IPS-20b (cell line): ENCODE results near the gene DEDD.

ENCODE experiments used
- H3K27ac ChIP-seq: one replicate; pipeline ENCODE4 v1.5.1; 2013; ENCODE audit warnings: low read length
- H3K27me3 ChIP-seq: 2 replicates; pipeline ENCODE4 v1.6.1; 2013; ENCODE audit warnings: mild to moderate bottlenecking, low read length, inconsistent platforms; ENCODE audit not compliant: insufficient read depth
- H3K36me3 ChIP-seq: 2 replicates; pipeline ENCODE4 v1.6.1; 2013; ENCODE audit warnings: low read depth, mild to moderate bottlenecking, inconsistent platforms, low read length, moderate library complexity; ENCODE audit not compliant: insufficient read depth
- H3K4me1 ChIP-seq: 2 replicates; pipeline ENCODE4 v1.6.1; 2013; ENCODE audit warnings: mild to moderate bottlenecking, control low read depth, inconsistent platforms, low read length, moderate library complexity; ENCODE audit not compliant: insufficient read depth
- H3K4me3 ChIP-seq: 2 replicates; pipeline ENCODE4 v1.5.1; 2013; ENCODE audit warnings: mild to moderate bottlenecking, low read length, inconsistent platforms
- H3K9ac ChIP-seq: 2 replicates; pipeline ENCODE4 v1.6.1; 2013; ENCODE audit warnings: low read depth, mild to moderate bottlenecking, inconsistent platforms, low read length, moderate library complexity
- H3K9me3 ChIP-seq: 2 replicates; pipeline ENCODE4 v1.6.1; 2013; ENCODE audit warnings: mild to moderate bottlenecking, low read depth, low read length, inconsistent platforms; ENCODE audit not compliant: insufficient read depth

The DEDD gene

DNA sequence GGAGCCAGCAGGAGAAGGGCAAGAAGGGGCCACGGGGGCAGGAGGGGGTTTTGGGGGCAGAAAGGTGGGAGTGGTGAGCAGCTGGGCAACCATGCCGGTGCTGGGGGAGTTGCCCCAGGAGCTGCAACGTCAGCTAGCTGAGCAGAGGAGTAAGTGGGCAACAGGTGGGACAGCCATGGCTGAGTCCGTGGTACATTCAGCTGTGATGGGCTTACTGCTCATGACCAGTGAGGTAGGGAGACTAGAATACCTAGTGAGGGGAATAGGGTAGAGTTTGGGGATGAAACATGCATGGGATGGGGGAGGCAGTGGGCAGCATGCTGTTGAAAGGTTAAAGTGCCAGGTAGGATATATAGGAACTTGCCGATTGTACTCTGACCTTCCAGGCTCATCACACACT, 29.2 kb upstream of the DEDD start:
- Histone ChIP-seq H3K4me3 (no peak overlapping the region), H3K36me3 (peaks cover 56% of the 10 kb centered on the region), H3K9me3 (no peaks in the 10 kb centered on the region), H3K9ac (no peak overlapping the region), H3K4me1 (no peaks in the 10 kb centered on the region), H3K27ac (no peak overlapping the region), H3K27me3 (no peaks in the 10 kb centered on the region)

DNA sequence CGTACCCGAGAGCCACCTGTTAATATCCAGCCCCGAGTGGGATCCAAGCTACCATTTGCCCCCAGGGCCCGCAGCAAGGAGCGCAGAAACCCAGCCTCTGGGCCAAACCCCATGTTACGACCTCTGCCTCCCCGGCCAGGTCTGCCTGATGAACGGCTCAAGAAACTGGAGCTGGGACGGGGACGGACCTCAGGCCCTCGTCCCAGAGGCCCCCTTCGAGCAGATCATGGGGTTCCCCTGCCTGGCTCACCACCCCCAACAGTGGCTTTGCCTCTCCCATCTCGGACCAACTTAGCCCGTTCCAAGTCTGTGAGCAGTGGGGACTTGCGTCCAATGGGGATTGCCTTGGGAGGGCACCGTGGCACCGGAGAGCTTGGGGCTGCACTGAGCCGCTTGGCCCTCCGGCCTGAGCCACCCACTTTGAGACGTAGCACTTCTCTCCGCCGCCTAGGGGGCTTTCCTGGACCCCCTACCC, 28.2 kb upstream of the DEDD start:
- Histone ChIP-seq H3K4me1 (no peaks in the 10 kb centered on the region), H3K4me3 (peak overlapping the region; percentile 85), H3K36me3 (peaks cover 56% of the 10 kb centered on the region), H3K9me3 (no peaks in the 10 kb centered on the region), H3K27me3 (no peaks in the 10 kb centered on the region), H3K9ac (no peak overlapping the region), H3K27ac (no peak overlapping the region)

DNA sequence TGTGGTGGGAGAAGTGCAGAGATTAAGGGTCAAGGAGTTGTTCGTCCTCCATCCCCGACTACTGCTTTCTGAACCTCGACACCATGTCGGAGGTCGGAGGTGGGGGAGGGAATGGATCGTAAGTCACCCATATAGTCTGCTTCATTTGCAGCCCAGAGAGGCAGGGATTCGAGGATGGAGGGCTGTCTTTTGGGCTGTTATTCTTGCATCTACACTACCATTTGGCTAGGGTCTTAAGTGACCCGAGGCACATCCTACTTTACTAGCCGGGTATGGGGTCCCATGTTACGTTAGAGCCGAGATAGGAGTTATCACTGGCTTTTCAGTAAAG, 27.4 kb upstream of the DEDD start:
- Histone ChIP-seq H3K27ac (peak overlapping the region; percentile 35), H3K9me3 (no peaks in the 10 kb centered on the region), H3K36me3 (peaks cover 52% of the 10 kb centered on the region), H3K27me3 (no peaks in the 10 kb centered on the region), H3K4me1 (no peaks in the 10 kb centered on the region), H3K9ac (peak overlapping the region; percentile 78), H3K4me3 (peak overlapping the region; percentile 85)

DNA sequence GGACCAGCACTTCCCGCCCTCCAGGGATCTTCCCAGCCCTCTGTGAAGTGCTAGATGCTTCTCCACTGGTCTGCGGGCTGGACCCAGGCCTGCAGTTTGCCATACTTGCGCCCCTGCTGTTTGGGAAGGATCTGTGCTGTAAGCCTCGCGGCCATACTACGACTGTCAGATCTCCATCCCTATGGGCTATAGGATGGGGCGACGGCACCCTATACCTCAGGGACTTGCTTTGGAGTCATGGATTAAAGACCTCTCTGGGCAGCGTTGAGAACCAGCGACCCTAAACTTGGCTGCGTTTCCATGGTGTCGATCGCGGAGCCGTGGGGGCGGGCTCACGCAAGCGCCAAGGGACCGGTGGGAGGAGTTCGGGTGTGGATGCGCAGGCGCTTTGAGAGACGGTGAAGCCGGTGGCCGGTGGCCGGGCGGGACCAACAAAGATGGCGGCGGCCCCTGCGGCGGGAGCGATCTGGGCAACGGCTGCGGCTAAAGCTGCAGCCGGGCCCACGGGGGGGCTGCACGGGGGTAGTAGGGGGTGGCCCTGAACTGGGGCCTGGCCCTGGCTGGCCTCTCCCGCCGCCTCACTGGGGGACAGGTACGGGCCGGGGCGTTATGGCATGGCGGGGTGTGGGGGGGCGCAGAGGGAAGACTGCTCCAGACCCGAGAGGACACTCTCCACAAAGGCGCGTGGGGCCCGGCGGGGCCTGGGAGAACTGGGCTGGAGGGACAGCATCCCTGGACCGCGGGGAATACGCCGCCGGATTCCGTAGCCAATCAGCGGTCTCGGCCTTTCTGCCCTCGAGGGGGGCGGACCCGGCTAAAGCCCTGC, 26.8 kb upstream of the DEDD start, which contains the start of gene USP21:
USP21 (plus strand) TSS at position 414 of the 826 bp plus-strand sequence. CDS start 1,141 bp downstream, outside the sequence.
- Histone ChIP-seq H3K27ac (peak within 1 kb of the TSS; percentile 35), H3K4me1 (no peaks in the 10 kb centered on the region), H3K9ac (peak within 1 kb of the TSS; percentile 78), H3K36me3 (peaks cover 47% of the 10 kb centered on the region), H3K4me3 (peak within 1 kb of the TSS; percentile 85), H3K9me3 (no peaks in the 10 kb centered on the region), H3K27me3 (no peaks in the 10 kb centered on the region)

DNA sequence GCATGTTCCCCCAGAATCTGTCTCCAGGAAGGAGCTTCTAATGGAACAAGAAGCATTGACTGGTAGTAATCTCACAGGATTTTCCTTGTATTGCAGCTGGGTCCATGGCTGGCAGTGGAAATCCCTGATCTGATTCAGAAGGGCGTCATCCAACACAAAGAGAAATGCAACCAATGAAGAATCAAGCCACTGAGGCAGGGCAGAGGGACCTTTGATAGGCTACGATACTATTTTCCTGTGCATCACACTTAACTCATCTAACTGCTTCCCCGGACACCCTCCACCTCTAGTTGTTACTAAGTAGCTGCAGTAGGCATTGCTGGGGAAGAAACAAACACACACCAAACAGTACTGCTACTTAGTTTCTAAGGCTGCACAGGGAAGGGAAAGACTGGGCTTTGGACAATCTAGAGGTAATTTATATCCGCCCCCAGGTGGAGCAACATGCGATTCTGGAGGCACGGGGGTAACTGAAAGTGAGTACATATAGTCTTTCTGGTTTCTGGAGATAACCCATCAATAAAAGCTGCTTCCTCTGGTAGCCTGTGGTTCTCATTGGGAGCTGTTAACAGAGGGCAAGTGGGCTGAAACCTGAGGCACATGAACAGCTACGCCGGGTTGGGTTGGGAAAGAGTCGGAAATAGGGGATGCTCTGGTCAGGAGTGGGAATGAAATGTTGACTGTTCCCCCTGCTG, 26.0 kb upstream of the DEDD start:
- Histone ChIP-seq H3K9ac (peak overlapping the region; percentile 78; the same call in 1 of the 2 replicates), H3K27ac (no peak overlapping the region), H3K27me3 (no peaks in the 10 kb centered on the region), H3K4me1 (no peaks in the 10 kb centered on the region), H3K9me3 (no peaks in the 10 kb centered on the region), H3K4me3 (peak overlapping the region; percentile 85), H3K36me3 (peaks cover 38% of the 10 kb centered on the region)

DNA sequence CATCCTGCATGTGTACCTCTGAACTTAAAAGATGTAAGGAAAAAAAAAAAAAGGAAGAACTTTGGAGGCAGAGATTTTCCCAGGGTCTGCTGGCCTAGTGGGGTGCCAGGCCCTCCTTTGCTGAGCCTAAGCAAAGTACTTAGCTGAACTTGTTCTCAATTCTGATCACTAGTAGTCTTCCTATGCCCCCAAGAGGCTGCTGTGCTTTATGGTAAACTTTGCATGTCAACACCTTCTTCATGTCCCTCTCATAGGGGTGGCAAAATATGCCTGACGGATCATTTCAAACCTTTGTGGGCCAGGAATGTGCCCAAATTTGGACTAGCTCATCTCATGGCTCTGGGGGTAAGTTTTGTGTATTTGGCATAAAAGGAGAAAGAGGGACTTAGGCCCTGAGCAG, 25.4 kb upstream of the DEDD start:
- peaks cover 32% of the 10 kb centered on the region for H3K36me3 ChIP-seq
- H3K4me3 ChIP-seq = no peak overlapping the region

DNA sequence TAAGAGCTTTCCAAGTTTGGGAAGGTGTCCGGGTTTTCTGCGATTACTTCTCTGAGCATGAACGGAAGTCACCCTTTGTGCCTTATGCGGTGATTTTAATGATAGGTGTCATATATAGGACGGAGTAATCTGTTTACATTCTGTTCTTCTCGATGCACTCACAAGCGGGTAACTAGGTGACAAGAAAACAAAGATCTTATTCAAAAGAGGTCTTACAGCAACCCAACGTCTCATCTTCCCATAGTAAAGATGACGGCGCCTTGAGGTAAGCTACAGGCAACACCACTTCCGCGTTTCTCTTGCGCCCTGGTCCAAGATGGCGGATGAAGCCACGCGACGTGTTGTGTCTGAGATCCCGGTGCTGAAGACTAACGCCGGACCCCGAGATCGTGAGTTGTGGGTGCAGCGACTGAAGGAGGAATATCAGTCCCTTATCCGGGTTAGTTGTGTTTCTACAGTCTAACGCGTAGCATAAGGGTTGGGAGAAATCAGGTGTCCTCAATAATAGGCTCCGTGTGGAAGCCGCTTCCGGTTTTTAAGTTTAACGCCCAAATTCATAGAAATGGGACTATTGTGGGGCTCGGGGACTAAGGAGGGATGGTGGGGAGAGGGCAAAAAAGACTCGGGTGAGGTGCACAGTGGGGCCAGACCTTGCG, 21.3 kb upstream of the DEDD start, which contains the start of gene UFC1:
UFC1 (plus strand) TSS at position 297 of the 656 bp plus-strand sequence; CDS start at position 317, 20 bp downstream.
- Histone ChIP-seq H3K4me3 (peak within 1 kb of the TSS; percentile 87), H3K9me3 (no peaks in the 10 kb centered on the region), H3K36me3 (peaks cover 20% of the 10 kb centered on the region), H3K4me1 (no peaks in the 10 kb centered on the region), H3K27me3 (no peaks in the 10 kb centered on the region), H3K9ac (peak within 1 kb of the TSS; percentile 99), H3K27ac (peak within 1 kb of the TSS; percentile 84)

More for the DNA sequence above, 25.4 kb upstream of the DEDD start:
- Histone ChIP-seq H3K9ac (no peak overlapping the region), H3K4me1 (no peaks in the 10 kb centered on the region), H3K27ac (no peak overlapping the region), H3K9me3 (no peaks in the 10 kb centered on the region), H3K27me3 (no peaks in the 10 kb centered on the region)

DNA sequence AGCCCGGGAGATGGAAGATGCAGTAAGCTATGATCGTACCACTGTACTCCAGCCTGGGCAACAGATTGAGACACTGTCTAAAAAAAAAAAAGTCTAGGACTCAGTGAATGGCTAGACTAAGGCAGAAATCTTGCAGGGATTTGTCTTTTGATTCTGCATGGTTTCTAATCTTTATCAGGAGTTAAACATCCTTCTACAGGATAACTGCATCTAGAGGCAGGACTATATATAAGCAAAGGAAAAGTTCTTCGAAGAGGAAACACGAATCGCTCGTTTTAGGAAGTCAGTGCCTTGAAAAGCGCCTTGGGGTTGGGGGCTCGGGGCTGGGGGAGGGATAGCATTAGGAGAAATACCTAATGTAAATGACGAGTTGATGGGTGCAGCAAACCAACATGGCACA, 20.7 kb upstream of the DEDD start:
- peak overlapping the region; percentile 87 for H3K4me3 ChIP-seq
- H3K9me3 ChIP-seq = no peaks in the 10 kb centered on the region
- peak overlapping the region; percentile 99; the same call in 1 of the 2 replicates for H3K9ac ChIP-seq
- H3K4me1 ChIP-seq = no peaks in the 10 kb centered on the region
- no peaks in the 10 kb centered on the region for H3K27me3 ChIP-seq
- H3K36me3 ChIP-seq = peaks cover 15% of the 10 kb centered on the region
- peak overlapping the region; percentile 84 for H3K27ac ChIP-seq

DNA sequence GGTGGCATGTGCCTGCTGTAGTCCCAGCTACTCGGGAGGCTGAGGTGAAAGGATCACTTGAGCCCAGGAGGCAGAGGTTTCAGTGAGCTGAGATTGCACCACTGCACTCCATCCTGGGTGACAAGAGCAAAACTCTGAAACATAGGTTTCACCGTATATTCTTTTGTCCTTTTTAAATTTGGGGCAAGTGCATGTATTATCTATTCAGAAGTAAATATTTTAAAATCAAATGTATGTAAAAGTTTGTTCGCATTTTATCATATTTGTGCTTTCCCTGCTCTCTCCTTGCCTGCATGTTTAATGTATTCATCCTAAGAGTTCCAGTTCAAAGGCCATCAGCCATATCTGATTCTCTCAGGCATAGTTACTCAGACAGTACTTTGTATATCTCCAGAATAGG, 13.4 kb upstream of the DEDD start:
- Histone ChIP-seq H3K9me3 (no peaks in the 10 kb centered on the region), H3K4me1 (no peaks in the 10 kb centered on the region)

DNA sequence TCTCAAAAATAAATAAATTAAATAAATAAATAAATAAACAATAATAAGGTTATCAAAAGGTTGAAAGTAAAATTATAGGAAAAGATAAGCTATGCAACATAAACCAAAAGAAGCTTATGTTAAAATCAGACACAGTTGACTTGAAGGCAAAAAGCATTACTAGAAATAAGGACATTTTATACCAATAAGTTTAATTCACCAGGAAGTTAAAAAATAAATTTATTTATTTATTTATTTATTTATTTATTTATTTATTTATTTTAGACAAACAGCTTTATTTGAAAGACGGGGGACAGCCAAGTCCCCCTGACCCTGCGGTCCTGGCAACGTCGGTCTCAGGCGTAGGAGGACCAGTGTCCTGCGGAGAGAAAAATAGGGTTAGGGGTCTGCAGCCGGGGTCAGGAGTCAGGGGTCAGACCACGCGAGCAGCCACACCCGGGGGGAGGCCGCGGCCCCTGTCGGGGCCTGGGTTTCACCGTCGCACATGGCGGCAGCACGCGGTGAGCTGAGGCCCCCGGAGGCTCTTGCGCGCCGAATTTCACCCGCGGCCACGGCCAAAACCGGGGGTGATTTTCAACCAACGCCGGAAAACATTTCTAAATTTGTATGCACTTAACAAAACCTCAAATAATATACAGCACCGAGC, 8.4 kb upstream of the DEDD start:
- peaks cover 5% of the 10 kb centered on the region; the same call in 1 of the 2 replicates for H3K36me3 ChIP-seq
- H3K4me3 ChIP-seq = no peak overlapping the region
- no peak overlapping the region for H3K27ac ChIP-seq
- no peaks in the 10 kb centered on the region for H3K27me3 ChIP-seq
- no peak overlapping the region for H3K9ac ChIP-seq
- H3K9me3 ChIP-seq = no peaks in the 10 kb centered on the region
- no peaks in the 10 kb centered on the region for H3K4me1 ChIP-seq

More for the DNA sequence above, 13.4 kb upstream of the DEDD start:
- Histone ChIP-seq H3K4me3 (no peak overlapping the region), H3K9ac (no peak overlapping the region), H3K27ac (no peak overlapping the region), H3K27me3 (no peaks in the 10 kb centered on the region), H3K36me3 (no peaks in the 10 kb centered on the region)

DNA sequence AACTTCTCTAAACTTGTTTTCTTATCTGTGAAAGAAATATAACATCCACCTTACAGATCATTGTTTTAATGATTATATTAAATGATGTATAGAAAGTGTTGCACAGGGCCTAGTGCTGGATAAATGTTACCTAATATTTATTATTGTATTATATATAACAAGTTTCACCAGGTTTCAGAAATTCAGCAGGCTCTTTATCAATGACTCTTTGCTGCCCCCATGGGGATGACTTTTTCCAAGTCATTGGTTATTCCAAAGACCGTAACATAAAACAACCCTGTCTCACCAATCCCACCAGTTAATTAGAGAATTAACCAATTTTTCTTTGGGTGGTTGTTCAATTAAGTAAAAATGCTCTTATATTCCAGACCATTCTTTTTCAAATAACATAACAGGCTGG, 7.3 kb upstream of the DEDD start:
- no peaks in the 10 kb centered on the region for H3K9me3 ChIP-seq
- no peaks in the 10 kb centered on the region for H3K27me3 ChIP-seq
- H3K4me1 ChIP-seq = no peaks in the 10 kb centered on the region
- H3K4me3 ChIP-seq = no peak overlapping the region
- H3K27ac ChIP-seq = no peak overlapping the region
- no peak overlapping the region for H3K9ac ChIP-seq
- H3K36me3 ChIP-seq = peaks cover 5% of the 10 kb centered on the region; the same call in 1 of the 2 replicates
